Stomach (tissue), 4 donors: Measurements from ENCODE around the gene EPHA6.

Experiments used
- CTCF ChIP-seq, 7 experiments: fragments of 450-650 bp in 4 of 7; fragments of 200-600 bp in 3 of 7; sonication (generic) in 3 of 7; IDR thresholded peaks; one replicate each; pipeline ENCODE4 v1.5.1; 2016 to 2019; ENCODE audit warnings: antibody characterized with exemption in 7 of 7, control low read depth in 2 of 7, mild to moderate bottlenecking in 1 of 7
- POLR2A ChIP-seq, 4 donors: fragments of 450-650 bp; IDR thresholded peaks; one replicate each; pipeline ENCODE4 v1.6.1; 2016; ENCODE audit warnings: antibody characterized with exemption in 4 of 4, control low read depth in 2 of 4, mild to moderate bottlenecking in 1 of 4, moderate library complexity in 1 of 4
- POLR2AphosphoS5 ChIP-seq, 3 donors: sonication (generic); formaldehyde crosslinking; IDR thresholded peaks; one replicate each; pipeline ENCODE4 v1.6.1; 2016; ENCODE audit warnings: antibody characterized with exemption in 3 of 3

- TF ChIP-seq CTCF (IDR thresholded peaks at IDR 0.05) = no peak
- no peak for TF ChIP-seq POLR2A (IDR thresholded peaks at IDR 0.05)
- no peak for TF ChIP-seq POLR2AphosphoS5 (IDR thresholded peaks at IDR 0.05)
These were observed 891.4 kb downstream of the EPHA6 start for GRCh38 chr3:97705764-97706163.
